ENCODE measurements around the gene EIF2A.
A peak's percentile ranks its signal among the peaks of the same experiment; 100 is the strongest.

Gene EIF2A

DNA sequence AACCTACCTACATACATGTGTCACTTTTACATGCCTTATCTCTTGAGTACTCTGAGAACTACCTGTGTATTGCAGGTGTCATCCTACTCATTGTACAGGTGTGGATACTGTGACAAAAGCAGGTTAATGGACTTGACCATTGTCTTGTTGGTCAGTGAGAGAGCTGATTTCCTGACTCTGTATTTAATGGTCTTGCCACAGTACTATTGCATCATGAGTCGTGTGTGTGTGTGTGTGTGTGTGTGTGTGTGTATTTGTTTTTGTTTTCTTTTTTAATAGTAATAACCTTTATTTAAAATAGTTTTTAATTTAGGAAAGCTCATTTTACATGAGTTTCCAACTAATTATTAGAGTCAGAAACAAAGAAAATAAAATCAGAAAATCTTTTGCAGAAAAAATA, 64.2 kb downstream of the EIF2A start:
- no peaks in the 10 kb centered on the region for H3K9me2 ChIP-seq (replicated peaks; ENCODE audit: insufficient read depth, low read length)
- peaks cover 53% of the 10 kb centered on the region for H4K20me1 ChIP-seq (ENCODE audit: low read depth, low read length)
- H3K27me3 ChIP-seq (ENCODE audit: low read length) = no peaks in the 10 kb centered on the region
- peak overlapping the region; percentile 98 for H3K4me2 ChIP-seq (ENCODE audit: low read depth, low read length, poor library complexity, severe bottlenecking)
- peaks cover 17% of the 10 kb centered on the region for H3F3A ChIP-seq (ENCODE audit: insufficient read depth)
- peaks cover 88% of the 10 kb centered on the region for H3K79me2 ChIP-seq (ENCODE audit: insufficient read depth, low read length)
- H3K9ac ChIP-seq (ENCODE audit: low read length) = no peak overlapping the region
- no peak overlapping the region for H3K4me3 ChIP-seq (ENCODE audit: insufficient read depth, low read length, poor library complexity, severe bottlenecking)
- TF ChIP-seq, protein P1, sequence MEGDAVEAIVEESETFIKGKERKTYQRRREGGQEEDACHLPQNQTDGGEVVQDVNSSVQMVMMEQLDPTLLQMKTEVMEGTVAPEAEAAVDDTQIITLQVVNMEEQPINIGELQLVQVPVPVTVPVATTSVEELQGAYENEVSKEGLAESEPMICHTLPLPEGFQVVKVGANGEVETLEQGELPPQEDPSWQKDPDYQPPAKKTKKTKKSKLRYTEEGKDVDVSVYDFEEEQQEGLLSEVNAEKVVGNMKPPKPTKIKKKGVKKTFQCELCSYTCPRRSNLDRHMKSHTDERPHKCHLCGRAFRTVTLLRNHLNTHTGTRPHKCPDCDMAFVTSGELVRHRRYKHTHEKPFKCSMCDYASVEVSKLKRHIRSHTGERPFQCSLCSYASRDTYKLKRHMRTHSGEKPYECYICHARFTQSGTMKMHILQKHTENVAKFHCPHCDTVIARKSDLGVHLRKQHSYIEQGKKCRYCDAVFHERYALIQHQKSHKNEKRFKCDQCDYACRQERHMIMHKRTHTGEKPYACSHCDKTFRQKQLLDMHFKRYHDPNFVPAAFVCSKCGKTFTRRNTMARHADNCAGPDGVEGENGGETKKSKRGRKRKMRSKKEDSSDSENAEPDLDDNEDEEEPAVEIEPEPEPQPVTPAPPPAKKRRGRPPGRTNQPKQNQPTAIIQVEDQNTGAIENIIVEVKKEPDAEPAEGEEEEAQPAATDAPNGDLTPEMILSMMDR (IDR thresholded peaks at IDR 0.05; ENCODE audit: insufficient read depth, low read length, poor library complexity, severe bottlenecking) = no peak
- no peak for TF ChIP-seq EZH2phosphoT487 (conservative IDR thresholded peaks at IDR 0.05; ENCODE audit: low read length)
- no peak overlapping the region for H2AFZ ChIP-seq (ENCODE audit: low read depth, low read length, severe bottlenecking)
- no peak overlapping the region for H3K27ac ChIP-seq (ENCODE audit: low read depth, low read length)
- no peaks in the 10 kb centered on the region for H3K9me3 ChIP-seq (ENCODE audit: insufficient read depth, low read length)
- H3K36me3 ChIP-seq (ENCODE audit: low read length) = peaks cover 35% of the 10 kb centered on the region

DNA sequence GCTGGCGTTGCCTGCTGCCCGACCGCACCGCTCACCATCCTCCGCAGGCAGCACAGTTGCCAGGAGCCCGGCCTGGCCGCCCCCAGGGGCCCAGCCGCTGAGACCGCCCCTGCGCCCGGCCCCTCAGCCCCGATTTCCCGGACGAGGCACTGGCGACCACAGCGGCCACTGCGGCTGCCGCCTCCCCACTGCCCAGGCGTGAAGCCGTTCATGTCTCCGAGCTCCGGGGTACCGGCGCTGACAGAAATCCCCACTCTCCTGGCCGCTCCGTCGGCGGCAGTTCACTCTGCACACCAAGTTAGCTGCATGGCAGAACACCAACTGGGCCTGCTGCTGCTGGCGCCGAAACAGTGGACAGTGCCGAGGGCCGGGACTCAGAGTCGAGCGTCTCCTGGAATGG, 65.1 kb downstream of the EIF2A start:
- H3K27me3 ChIP-seq (ENCODE audit: low read length) = no peaks in the 10 kb centered on the region
- H2AFZ ChIP-seq (ENCODE audit: low read depth, low read length, severe bottlenecking) = no peak overlapping the region
- H3K9ac ChIP-seq (ENCODE audit: low read length) = no peak overlapping the region
- H3K4me3 ChIP-seq (ENCODE audit: insufficient read depth, low read length, poor library complexity, severe bottlenecking) = no peak overlapping the region
- TF ChIP-seq EZH2phosphoT487 (conservative IDR thresholded peaks at IDR 0.05; ENCODE audit: low read length) = no peak
- TF ChIP-seq, protein P1 (IDR thresholded peaks at IDR 0.05; ENCODE audit: insufficient read depth, low read length, poor library complexity, severe bottlenecking) = no peak
- H4K20me1 ChIP-seq (ENCODE audit: low read depth, low read length) = peaks cover 54% of the 10 kb centered on the region
- H3K9me3 ChIP-seq (ENCODE audit: insufficient read depth, low read length) = no peaks in the 10 kb centered on the region
- no peak overlapping the region for H3K27ac ChIP-seq (ENCODE audit: low read depth, low read length)
- H3F3A ChIP-seq (ENCODE audit: insufficient read depth) = peaks cover 8% of the 10 kb centered on the region
- peaks cover 34% of the 10 kb centered on the region for H3K36me3 ChIP-seq (ENCODE audit: low read length)
- H3K9me2 ChIP-seq (replicated peaks; ENCODE audit: insufficient read depth, low read length) = no peaks in the 10 kb centered on the region
- H3K79me2 ChIP-seq (ENCODE audit: insufficient read depth, low read length) = peaks cover 82% of the 10 kb centered on the region
- no peak overlapping the region for H3K4me2 ChIP-seq (ENCODE audit: low read depth, low read length, poor library complexity, severe bottlenecking)

DNA sequence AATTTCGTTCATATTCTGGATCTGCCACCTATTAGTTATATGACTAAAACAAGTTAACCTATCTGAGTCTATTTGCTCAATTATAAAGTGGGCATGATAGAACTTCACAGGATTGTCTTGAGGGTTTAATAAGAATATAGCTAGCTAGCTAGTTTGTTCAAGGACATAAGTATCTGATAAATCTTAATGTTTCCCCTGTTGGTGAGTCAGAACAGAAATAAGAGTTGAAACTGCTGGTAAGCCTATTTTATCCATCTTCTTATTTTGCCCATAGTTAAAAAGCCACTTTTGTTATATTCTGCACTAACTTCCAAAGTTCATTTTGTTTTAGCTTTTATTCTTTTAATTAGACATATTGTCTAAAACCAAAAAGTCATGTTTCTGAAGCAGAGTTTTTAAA, 65.9 kb downstream of the EIF2A start:
- Histone ChIP-seq H3K36me3 (ENCODE audit: low read length) (peaks cover 34% of the 10 kb centered on the region), H3K27me3 (ENCODE audit: low read length) (no peaks in the 10 kb centered on the region), H2AFZ (ENCODE audit: low read depth, low read length, severe bottlenecking) (no peak overlapping the region), H3K79me2 (ENCODE audit: insufficient read depth, low read length) (peaks cover 82% of the 10 kb centered on the region), H3K4me3 (ENCODE audit: insufficient read depth, low read length, poor library complexity, severe bottlenecking) (no peak overlapping the region), H4K20me1 (ENCODE audit: low read depth, low read length) (peaks cover 59% of the 10 kb centered on the region), H3K9me3 (ENCODE audit: insufficient read depth, low read length) (no peaks in the 10 kb centered on the region), H3F3A (ENCODE audit: insufficient read depth) (no peaks in the 10 kb centered on the region; the same call in 1 of the 2 replicates), H3K9ac (ENCODE audit: low read length) (no peak overlapping the region), H3K27ac (ENCODE audit: low read depth, low read length) (no peak overlapping the region), H3K4me2 (ENCODE audit: low read depth, low read length, poor library complexity, severe bottlenecking) (no peak overlapping the region), H3K9me2 (replicated peaks; ENCODE audit: insufficient read depth, low read length) (no peaks in the 10 kb centered on the region)
- no peak for TF ChIP-seq EZH2phosphoT487 (conservative IDR thresholded peaks at IDR 0.05; ENCODE audit: low read length)
- TF ChIP-seq, protein P1 (IDR thresholded peaks at IDR 0.05; ENCODE audit: insufficient read depth, low read length, poor library complexity, severe bottlenecking) = no peak
